Activated T-cell treated with anti-CD3 and anti-CD28 coated beads for 4 hours (primary cell): ENCODE results near the gene WDR81.
"Not testable (repeated sequence)": the region's sequence is repeated elsewhere in the genome, so short reads cannot be mapped to it uniquely, and the experiment has no call there.

Experiments
- DNase-seq: peaks from one replicate; pipeline ENCODE4 v3.0.0-alpha.2; 2020

Gene WDR81

GRCh38 chr17:1724351-1724868, at the start of gene WDR81:
TSS of gene WDR81 (plus strand) at chr17:1724704. CDS start at chr17:1724960, 256 bp downstream.
- DNase-seq, result peak; percentile 76

DNA sequence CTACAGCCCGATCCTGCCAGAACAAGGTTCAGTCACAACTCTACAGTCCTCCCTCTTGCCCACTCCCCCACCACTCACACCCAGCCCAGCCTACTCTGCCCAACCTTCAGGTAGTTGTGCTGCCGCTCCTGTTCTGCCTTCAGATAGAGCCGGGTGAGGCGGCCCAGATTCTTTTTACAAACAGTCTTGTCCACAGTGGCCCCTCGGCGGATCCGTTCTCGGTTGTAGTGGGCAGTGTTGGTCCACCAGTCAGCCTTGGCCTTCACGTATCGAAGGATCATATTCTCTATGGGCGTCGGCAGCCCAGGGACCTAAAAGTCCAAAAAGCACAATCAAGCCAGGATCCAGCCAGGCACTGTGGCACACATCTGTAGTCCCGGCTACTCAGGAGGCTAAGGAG, 48.1 kb upstream of the WDR81 start:
- no peak for DNase-seq

- DNase-seq, result no peak
These were observed 41.0 kb upstream of the WDR81 start for GRCh38 chr17:1683459-1683858.

DNA sequence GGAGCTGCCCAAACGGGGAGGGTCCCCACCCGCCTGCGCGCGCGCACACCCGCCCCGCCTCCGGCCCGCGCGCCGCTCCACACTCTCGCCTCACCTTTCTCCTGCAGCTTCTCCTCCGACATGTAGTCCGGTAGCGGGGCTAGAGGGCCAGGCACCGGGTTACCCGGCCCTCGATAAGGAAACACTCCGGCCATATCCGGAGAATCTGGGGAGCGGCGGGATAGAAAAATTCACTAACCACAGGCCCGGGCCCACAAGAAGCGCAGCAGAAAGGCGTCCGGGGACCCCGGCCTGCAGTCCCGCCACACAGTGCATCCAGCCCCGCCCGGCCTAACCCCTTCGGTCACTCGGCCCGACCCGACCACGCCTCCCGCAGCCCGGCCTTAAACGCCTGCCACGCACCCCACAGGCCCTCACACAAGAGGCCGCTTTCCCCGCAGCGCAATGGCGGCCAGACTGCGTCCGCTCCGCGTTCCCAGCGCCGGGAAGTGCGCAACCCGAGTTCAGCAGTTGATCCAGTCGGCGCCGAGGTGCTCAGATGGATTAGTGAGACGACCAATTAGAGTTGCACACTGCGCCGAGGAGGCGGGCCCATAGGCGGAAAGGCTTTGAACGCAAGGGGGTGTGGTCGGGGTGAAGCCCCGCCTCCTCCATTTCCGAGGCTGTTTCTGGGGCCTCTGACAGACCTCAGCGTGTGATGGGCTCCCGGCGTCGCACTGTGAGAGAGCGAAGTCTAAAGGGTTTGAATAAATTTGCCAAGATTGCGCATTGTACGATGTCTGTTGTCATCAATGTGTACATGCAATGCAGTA, 39.9 kb upstream of the WDR81 start, which contains the start of gene PRPF8:
Gene PRPF8, minus strand, starts transcription at position 490 of the 812 bp plus-strand sequence. Its CDS starts 296 bp downstream, at position 194.
- DNase-seq, result peak; percentile 97

GRCh38 chr17:1686086-1686485, 38.4 kb upstream of the WDR81 start:
- no peak for DNase-seq

GRCh38 chr17:1688405-1688804, 36.1 kb upstream of the WDR81 start:
- not testable (repeated sequence) for DNase-seq

GRCh38 chr17:1690544-1691221, 33.8 kb upstream of the WDR81 start:
- DNase-seq, result no peak

DNA sequence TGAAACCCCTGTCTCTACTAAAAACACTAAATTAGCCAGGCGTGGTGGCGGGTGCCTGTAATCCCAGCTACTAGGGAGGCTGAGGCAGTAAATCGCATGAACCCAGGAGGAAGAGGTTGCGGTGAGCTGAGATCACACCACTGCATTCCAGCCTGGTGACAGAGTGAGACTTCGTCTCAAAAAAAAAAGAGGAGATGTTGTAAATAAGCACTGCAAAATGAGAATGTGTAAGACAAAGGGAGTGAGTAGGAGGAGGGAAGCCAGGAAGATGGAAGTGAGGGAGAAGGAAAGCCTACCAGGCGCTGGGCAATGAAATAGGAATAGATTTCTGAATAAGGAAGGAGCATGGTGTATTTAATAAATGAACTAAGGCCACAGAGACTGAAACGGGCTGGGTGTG, 31.2 kb upstream of the WDR81 start:
- no peak for DNase-seq

DNA sequence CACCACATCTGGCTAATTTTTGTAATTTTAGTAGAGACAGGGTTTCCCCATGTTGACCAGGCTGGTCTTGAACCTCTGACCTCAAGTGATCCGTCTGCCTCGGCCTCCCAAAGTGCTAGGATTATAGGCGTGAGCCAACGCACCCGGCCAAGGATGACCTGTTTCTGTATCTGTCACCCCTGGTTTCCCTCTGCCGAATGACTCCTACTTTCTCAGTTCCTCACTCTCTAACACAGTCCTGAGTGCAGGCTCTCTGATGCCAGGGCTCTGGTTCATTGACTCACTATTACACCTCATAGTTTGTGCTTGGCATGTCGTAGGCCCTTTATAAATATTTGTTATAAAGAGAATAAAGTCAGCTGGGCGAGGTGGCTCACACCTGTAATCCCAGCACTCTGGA, 29.1 kb upstream of the WDR81 start:
- no peak for DNase-seq

DNA sequence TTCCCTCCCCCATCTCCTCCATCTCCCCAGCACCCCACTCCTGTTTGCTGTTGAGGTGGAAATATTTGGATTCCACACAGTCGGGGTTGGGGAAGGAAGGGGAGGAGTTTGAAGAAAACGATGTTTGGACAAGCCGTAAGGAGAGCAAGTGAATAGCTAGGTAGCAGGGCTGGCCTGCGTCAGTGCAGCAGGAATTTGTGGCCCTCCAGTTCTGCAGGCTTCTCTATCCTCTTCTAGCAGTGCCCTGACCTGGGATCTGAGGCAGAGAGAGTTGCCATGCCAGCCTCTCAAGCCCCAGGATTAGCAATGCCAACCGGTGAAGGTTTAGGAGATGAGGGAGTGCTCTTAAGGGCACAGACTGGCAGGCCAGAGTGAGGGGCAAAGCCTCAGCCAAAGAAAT, 26.8 kb upstream of the WDR81 start:
- DNase-seq, result no peak

DNA sequence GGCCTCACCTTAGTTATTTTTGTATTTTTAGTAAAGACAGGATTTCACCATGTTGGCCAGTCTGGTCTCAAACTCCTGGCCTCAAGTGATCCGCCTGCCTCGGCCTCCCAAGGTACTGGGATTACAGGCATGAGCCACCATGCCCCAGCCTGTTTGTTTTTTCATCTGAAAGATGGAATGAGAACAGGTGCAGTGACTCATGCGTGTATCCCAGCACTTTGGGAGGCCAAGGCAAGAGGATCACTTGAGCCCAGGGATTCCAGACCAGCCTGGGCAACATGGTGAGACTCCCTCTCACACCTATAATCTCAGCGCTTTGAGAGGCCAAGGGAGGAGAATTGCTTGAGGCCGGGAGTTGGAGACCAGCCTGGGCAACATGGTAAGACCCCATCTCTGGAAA, 24.6 kb upstream of the WDR81 start:
- not testable (repeated sequence) for DNase-seq

- DNase-seq, result no peak
These were observed 21.4 kb upstream of the WDR81 start for GRCh38 chr17:1703063-1703462.

DNA sequence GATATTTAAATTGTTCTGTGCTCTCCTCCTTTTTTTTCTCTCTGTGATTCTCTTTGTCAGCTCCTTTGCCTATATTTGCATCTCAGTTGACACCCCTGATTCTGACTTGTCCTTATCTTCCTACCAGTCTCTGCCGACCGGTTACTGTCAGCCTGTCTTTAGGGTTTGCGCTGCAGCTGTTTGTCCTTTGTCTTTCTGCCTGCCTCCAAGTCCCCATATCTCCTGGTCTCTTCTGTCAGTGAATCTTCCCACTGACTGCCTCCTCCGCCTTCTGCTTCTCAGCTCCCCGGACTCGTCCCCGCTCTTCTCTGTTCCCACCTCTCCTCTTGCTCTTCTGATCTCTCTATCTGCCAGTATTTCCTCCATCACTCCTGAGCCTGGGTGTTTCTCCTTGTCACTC, 19.5 kb upstream of the WDR81 start:
- no peak for DNase-seq

DNA sequence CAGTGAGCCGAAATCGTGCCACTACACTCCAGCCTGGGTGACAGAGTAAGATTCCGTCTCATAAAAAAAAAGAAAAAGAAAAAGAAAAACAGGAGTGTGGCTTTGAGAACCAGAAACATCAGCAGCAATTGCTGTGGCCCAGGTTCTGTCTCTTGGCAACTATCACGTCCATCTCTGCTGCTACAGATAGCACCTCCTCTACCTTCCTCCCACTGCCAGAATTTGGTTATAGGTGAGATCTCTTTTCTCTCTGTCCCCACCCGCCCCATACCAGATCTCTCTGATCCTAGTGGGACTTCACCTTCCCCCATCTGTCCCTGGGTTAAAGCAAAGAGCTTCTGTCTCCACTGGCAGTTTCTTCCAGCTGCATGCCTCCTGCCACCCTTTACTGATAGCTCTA, 17.4 kb upstream of the WDR81 start:
- DNase-seq, result no peak

DNA sequence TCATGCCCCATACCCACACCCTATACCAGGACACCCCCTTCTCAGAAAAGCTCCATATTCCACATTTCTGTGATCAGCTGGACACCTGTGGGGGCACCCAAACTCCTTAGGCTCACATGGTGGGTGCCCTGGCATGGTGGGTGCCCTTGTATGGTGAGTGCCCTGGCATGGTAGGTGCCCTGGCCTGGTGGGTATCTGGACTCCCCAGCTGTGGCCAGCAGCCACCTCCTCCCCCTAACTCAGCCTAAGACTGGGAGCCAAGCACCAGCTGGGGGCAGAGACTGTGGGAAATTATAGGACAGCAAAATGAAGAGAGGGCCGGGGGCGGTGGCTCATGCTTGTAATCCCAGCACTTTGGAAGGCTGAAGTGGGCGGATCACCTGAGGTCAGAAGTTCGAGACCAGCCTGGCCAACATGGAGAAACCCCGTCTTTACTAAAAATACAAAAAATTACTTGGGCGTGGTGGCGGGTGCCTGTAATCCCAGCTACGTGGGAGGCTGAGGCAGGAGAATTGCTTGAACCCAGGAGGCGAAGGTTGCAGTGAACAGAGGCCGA, 15.6 kb upstream of the WDR81 start:
- DNase-seq, result not testable (repeated sequence)

- DNase-seq, result no peak
These were observed 15.0 kb upstream of the WDR81 start for GRCh38 chr17:1709403-1709951.

DNA sequence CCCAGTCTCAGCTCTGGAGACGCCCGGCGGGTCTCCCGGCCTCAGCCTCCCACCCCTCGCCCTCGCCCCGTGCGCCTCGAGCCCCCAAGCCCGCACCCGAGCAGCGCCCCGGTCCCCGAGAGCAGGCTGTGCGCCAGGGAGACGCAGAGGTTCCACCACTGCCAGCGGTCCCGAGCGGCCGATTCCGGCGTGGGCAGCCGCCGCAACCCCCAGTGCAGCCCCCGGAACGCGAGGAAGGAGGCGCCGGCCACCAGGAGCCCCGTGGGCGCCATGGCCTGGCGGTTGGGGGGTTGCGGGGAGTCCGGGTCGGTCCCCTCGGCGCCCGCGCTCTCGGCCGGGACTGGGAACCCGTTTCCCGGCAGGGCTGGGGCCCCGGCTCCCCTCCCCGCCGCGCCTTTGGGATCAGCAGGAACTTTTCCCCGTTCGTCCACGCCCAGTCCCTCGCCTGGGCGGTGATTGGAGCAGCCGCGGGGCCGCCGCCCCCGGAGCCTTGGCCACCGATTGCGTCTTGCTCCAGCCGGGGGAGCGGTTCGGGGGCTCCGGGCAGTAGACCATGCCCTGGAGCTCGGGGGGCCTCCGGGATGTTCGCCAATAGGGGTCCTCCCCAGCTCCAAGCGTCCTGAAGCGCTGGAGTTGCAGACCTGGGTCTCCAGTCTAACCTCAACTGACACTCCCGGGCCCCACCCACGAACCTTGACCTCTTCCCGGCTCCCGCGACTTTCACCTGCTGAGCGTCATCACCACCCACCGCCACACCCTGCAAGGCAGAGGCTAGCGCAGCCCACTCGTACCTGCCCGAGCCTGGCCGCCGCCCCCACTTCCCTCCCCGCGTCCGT, 14.3 kb upstream of the WDR81 start, which contains the start of gene TLCD2:
Gene TLCD2, minus strand, starts transcription at position 407 of the 836 bp plus-strand sequence. Its CDS starts 135 bp downstream, at position 272.
- no peak for DNase-seq

DNA sequence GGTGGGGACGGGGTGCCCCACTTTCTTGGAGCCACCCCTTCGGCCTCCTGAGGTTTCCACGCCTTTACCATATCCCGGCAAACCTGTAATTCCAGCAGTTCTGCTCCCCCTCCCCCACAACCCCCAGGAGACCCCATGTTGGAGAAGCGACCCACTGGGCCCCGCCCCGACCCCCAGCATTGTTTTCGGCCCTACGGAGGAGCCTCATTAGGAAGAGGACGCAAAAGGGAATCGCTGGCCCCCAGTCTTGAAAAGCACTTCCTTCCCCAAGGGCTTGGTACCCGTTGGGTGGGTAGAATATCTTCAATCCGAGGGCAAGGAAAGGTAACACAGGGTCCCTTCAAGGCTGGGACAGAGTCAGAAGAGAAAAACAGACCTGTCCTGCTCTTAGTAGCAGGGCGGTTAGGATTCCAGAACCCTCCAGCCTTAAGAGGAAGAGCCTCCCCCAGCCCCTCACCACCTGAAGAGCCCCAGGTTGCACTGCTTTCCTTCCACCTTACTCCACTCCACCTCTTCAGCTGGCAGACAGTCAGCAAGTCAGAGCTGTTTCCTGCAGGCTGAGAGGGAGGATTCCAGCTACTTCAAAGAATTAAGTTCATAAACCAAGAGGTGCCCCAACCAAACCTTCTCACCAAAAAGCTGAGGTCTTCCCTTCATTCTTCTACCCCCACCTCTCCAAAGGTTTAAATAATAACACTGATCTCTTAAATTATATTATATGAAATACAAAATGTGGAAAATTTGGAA, 13.5 kb upstream of the WDR81 start:
- DNase-seq, result no peak

DNA sequence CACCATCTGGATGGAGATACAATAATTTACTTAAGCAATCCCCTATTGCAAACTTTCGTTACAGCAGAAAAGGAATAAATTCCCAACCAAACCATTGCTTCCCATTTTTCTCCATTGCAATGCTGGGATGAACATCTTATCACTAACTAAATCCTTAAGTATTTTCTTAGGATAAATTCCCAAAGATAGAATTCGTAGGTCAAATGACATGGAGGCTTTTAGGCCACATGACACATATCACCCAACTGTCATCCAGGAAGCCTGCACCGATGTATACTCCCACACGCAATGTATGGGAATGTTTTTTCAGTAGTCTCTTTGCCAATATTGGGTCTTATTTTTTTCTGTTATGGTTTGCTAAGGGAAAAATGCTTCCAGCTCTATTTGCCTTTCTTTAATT, 12.7 kb upstream of the WDR81 start:
- DNase-seq, result no peak

GRCh38 chr17:1712271-1712670, 12.2 kb upstream of the WDR81 start:
- DNase-seq, result no peak

DNA sequence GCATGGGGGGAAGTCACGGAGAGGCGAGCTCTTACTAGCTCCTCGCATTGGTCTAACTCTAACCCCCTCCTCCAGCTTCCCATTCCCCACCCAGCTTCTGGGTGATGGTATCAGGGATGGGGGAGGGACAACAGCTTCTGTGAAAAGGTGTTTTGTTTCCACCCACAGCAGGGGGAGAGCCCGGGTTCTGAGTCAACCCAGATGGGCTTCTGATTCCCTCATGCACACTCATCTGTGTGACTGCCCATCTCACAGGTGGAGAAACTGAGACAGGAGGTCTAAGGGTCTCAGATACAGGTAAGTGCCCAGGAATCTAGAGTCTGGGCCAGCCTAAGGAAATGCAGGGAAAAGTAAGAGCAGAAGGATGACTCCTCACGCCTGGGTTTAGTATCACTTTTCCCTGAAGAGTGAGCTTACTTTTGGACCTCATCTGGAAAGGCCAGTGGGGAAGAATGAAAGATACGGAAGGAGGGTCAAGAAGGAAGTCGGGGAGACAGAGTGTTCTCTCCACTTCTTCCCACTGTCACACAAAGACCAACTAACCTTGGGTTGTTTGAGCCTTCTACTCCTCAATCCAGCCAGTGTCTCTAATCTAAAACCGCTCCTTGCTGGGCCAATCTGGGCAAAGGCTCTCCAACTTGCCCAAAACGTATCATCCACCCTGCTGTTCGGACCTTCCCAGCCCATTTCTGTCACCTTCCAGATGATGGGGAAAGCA, 11.2 kb upstream of the WDR81 start:
- DNase-seq, result no peak
